ENCODE measurements around the gene KIF12.

DNA sequence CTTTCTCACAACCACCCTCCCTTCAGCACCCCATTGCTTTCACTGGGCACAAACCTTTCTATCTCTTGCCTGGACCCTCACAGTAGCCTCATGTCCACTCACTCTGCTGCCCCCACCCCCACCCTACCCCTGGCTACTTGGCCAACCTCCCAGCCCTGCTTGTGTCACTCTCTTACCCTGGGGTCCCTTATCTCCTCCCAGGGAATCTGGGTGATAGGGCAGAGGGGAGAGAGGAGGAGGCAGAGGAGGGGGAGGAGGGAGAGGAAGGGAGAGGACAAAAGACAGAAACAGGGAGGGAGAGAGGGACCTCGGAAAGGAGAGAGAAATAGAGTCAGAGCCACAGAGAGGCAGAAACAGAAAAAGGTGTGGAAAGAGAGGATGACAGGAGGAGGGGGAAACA is 25.0 kb upstream of the KIF12 start:
- TF ChIP-seq, protein P1, sequence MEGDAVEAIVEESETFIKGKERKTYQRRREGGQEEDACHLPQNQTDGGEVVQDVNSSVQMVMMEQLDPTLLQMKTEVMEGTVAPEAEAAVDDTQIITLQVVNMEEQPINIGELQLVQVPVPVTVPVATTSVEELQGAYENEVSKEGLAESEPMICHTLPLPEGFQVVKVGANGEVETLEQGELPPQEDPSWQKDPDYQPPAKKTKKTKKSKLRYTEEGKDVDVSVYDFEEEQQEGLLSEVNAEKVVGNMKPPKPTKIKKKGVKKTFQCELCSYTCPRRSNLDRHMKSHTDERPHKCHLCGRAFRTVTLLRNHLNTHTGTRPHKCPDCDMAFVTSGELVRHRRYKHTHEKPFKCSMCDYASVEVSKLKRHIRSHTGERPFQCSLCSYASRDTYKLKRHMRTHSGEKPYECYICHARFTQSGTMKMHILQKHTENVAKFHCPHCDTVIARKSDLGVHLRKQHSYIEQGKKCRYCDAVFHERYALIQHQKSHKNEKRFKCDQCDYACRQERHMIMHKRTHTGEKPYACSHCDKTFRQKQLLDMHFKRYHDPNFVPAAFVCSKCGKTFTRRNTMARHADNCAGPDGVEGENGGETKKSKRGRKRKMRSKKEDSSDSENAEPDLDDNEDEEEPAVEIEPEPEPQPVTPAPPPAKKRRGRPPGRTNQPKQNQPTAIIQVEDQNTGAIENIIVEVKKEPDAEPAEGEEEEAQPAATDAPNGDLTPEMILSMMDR (IDR thresholded peaks at IDR 0.05; ENCODE audit: low read depth, low read length, poor library complexity, severe bottlenecking): no peak
- TF ChIP-seq EZH2phosphoT487 (IDR thresholded peaks at IDR 0.05; ENCODE audit: borderline replicate concordance, low read length): no peak
